GM23248 (cell line): ENCODE results near the gene YOD1. TPM values are rescaled to one million over a fixed set of nuclear protein-coding genes. Genes with fewer than 3 reads are reported as not detected.

Experiments
- DNase-seq: peaks from one replicate; pipeline ENCODE4 v3.0.0-alpha.2; 2015
- H2AFZ ChIP-seq: fragments of 200-600 bp; sonication (generic); 2 replicates; pipeline ENCODE4 v1.6.1; 2016; ENCODE audit warnings: antibody characterized with exemption
- H3F3A ChIP-seq: fragments of 200-600 bp; sonication (generic); 2 replicates; pipeline ENCODE4 v1.6.1; 2016; ENCODE audit warnings: mild to moderate bottlenecking, antibody characterized with exemption, mixed run types; ENCODE audit not compliant: insufficient read depth
- H3K27ac ChIP-seq: fragments of 200-600 bp; sonication (generic); 2 replicates; pipeline ENCODE4 v1.5.1; 2016; ENCODE audit warnings: mild to moderate bottlenecking
- H3K27me3 ChIP-seq: fragments of 200-600 bp; sonication (generic); replicated peaks from 2 replicates; pipeline ENCODE4 v1.6.1; 2016; ENCODE audit warnings: mild to moderate bottlenecking; ENCODE audit not compliant: insufficient read depth
- H3K36me3 ChIP-seq: fragments of 200-600 bp; sonication (generic); 2 replicates; pipeline ENCODE4 v1.6.1; 2016; ENCODE audit warnings: low read depth, mild to moderate bottlenecking
- H3K4me1 ChIP-seq: fragments of 200-600 bp; sonication (generic); 2 replicates; pipeline ENCODE4 v1.6.1; 2016; ENCODE audit warnings: mild to moderate bottlenecking; ENCODE audit not compliant: insufficient read depth
- H3K4me2 ChIP-seq: fragments of 200-600 bp; sonication (generic); one replicate; pipeline ENCODE4 v1.6.1; 2016; ENCODE audit warnings: mild to moderate bottlenecking; ENCODE audit not compliant: unreplicated experiment
- H3K4me3 ChIP-seq: fragments of 200-600 bp; sonication (generic); 2 replicates; pipeline ENCODE4 v1.5.1; 2016; ENCODE audit warnings: mild to moderate bottlenecking
- H3K79me2 ChIP-seq: fragments of 200-600 bp; sonication (generic); 2 replicates; pipeline ENCODE4 v1.6.1; 2016; ENCODE audit warnings: mild to moderate bottlenecking; ENCODE audit not compliant: insufficient read depth
- H3K9ac ChIP-seq: fragments of 200-600 bp; sonication (generic); 2 replicates; pipeline ENCODE4 v1.6.1; 2016; ENCODE audit warnings: mild to moderate bottlenecking
- H3K9me2 ChIP-seq: fragments of 200-600 bp; sonication (generic); 2 replicates; pipeline ENCODE4 v1.6.1; 2016; ENCODE audit warnings: mixed run types, mild to moderate bottlenecking, moderate library complexity; ENCODE audit not compliant: insufficient read depth
- H3K9me3 ChIP-seq: fragments of 200-600 bp; sonication (generic); one replicate; pipeline ENCODE4 v1.6.1; 2017; ENCODE audit warnings: low read depth
- H4K20me1 ChIP-seq: fragments of 200-600 bp; sonication (generic); 2 replicates; pipeline ENCODE4 v1.6.0; 2016; ENCODE audit not compliant: insufficient read depth
- EZH2 ChIP-seq: fragments of 200-600 bp; sonication (generic); IDR thresholded peaks from 2 replicates; pipeline ENCODE4 v1.6.1; 2018; ENCODE audit warnings: antibody characterized with exemption, mild to moderate bottlenecking; ENCODE audit not compliant: insufficient read depth, poor library complexity, severe bottlenecking
- EZH2phosphoT487 ChIP-seq: fragments of 200-600 bp; sonication (generic); IDR thresholded peaks from 2 replicates; pipeline ENCODE4 v1.6.1; 2018; ENCODE audit warnings: antibody characterized with exemption, moderate library complexity, mild to moderate bottlenecking, low read depth; ENCODE audit not compliant: insufficient read depth
- WGBS, 2 experiments: methylation state at CpG; one replicate each; pipeline ENCODE4 v1.1.6; 2015 to 2017; ENCODE audit warnings: low lambda C conversion rate in 2 of 2, low coverage in 1 of 2; ENCODE audit errors: missing lambda C conversion rate in 2 of 2; 5-methylcytosine and 5-hydroxymethylcytosine counted together
- in situ Hi-C: fragments of 300-500 bp; cut with MboI; formaldehyde crosslinking; loops from 2 replicates; pipeline ENCODE4 v1.15.0; 2020
- polyA plus RNA-seq: library from polyadenylated mRNA; unstranded; fragments of >200 nt; fragmentation: Nextera tagmentation; extraction: Ambion mirVana; gene quantifications from 2 replicates; pipeline ENCODE4 v1.2.1, GENCODE V29; 2016
- total RNA-seq: library from RNA; depleted of rRNA; stranded (reverse); fragments of >200 nt; shearing (Covaris generic); gene quantifications from 2 replicates; pipeline ENCODE4 v1.2.3, GENCODE V29; 2014

Gene YOD1
- total and polyA plus RNA-seq, 2 experiments from 2014 or later, result 2.4 to 6.7 TPM

GRCh38 chr1:207006914-207007313 lies 44.1 kb downstream of the YOD1 start:
- H3K9ac ChIP-seq, result peak overlapping the region; percentile 52
- in situ Hi-C loops, result no loop called here
- no peaks in the 10 kb centered on the region for H3K9me2 ChIP-seq
- peak overlapping the region; percentile 78 for H3K27ac ChIP-seq
- H3K9me3 ChIP-seq, result no peaks in the 10 kb centered on the region
- peaks cover 16% of the 10 kb centered on the region for H3F3A ChIP-seq
- no peaks in the 10 kb centered on the region for H4K20me1 ChIP-seq
- no peaks in the 10 kb centered on the region for H3K27me3 ChIP-seq
- peak overlapping the region; percentile 70 for H3K4me2 ChIP-seq
- 47 to 48% methylated on average over 3 of the region's 3 CpGs for WGBS, 2 experiments
- peak overlapping the region; percentile 77 for H2AFZ ChIP-seq
- TF ChIP-seq EZH2phosphoT487 (no peak), EZH2 (no peak)
- H3K4me1 ChIP-seq, result peaks cover 22% of the 10 kb centered on the region
- H3K4me3 ChIP-seq, result peak overlapping the region; percentile 45
- DNase-seq, result peak; percentile 22
- no peaks in the 10 kb centered on the region for H3K36me3 ChIP-seq
- H3K79me2 ChIP-seq, result no peaks in the 10 kb centered on the region

- H3K27me3 ChIP-seq, result no peaks in the 10 kb centered on the region
- H3K9me3 ChIP-seq, result no peaks in the 10 kb centered on the region
- H3F3A ChIP-seq, result peaks cover 16% of the 10 kb centered on the region
- no peak overlapping the region for H3K9ac ChIP-seq
- H4K20me1 ChIP-seq, result no peaks in the 10 kb centered on the region
- H3K4me2 ChIP-seq, result no peak overlapping the region
- no peak for DNase-seq
- in situ Hi-C loops, result no loop called here
- H3K36me3 ChIP-seq, result no peaks in the 10 kb centered on the region
- TF ChIP-seq EZH2 (no peak), EZH2phosphoT487 (no peak)
- H3K79me2 ChIP-seq, result no peaks in the 10 kb centered on the region
- H3K4me1 ChIP-seq, result peaks cover 22% of the 10 kb centered on the region
- H3K4me3 ChIP-seq, result no peak overlapping the region
- 95 to 100% methylated on average over 3 of the region's 3 CpGs for WGBS, 2 experiments
- H3K9me2 ChIP-seq, result no peaks in the 10 kb centered on the region
- no peak overlapping the region for H2AFZ ChIP-seq
- H3K27ac ChIP-seq, result no peak overlapping the region
Measured at GRCh38 chr1:207006083-207006482, 44.9 kb downstream of the YOD1 start.

DNA sequence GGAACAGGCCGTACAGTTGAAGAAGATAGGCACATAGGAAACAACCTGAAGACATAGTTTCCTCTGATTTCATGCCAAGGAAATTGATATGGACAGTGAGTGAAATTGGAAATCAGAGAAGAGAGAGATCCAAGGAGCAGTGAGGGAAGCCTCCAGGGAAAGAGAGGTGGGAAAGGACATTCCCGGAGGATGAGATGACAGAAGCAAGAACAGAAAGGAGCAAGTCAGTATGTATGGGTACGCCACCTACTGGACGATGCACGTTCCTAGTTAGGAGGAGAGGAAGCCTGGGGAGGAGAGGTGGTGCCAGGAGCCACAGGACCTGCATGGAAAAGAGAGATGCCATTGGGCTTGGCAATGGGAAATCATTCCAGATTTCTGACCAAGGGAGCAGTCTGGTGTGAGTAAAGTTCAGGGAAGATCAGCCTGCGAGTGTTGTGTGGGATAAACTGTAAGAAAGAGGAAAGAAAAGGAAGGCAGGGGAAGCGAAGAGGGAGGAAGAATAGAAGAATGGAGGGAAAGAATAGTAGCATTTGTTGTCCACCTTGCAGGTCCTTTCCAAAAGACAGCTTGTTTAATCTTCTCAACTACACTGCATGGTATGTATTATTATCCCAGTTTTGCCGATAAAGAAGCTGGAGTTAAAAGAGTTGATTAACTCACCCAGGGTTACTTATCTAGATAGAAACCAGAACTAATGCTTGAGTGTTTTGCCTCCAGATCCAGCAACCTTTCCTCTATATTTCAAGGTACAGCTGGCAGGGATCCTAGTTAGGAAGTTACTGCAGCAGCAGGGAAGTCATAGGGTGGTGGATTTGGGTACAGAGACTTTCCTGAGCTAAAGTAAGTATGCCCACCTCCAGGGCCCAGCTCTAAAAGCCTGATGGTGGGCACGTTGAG lies 45.8 kb downstream of the YOD1 start:
- H3K4me1 ChIP-seq, result peaks cover 22% of the 10 kb centered on the region
- H3K36me3 ChIP-seq, result no peaks in the 10 kb centered on the region
- no peaks in the 10 kb centered on the region for H3K79me2 ChIP-seq
- in situ Hi-C loops, result no loop called here
- DNase-seq, result peak; percentile 87
- no peak overlapping the region for H3K4me3 ChIP-seq
- no peak overlapping the region for H3K9ac ChIP-seq
- 44 to 47% methylated on average over 9 of the region's 9 CpGs for WGBS, 2 experiments
- H3K9me2 ChIP-seq, result no peaks in the 10 kb centered on the region
- H4K20me1 ChIP-seq, result no peaks in the 10 kb centered on the region
- no peaks in the 10 kb centered on the region for H3K9me3 ChIP-seq
- H3K4me2 ChIP-seq, result peak overlapping the region; percentile 16
- H3K27ac ChIP-seq, result no peak overlapping the region
- H3F3A ChIP-seq, result peaks cover 16% of the 10 kb centered on the region
- no peaks in the 10 kb centered on the region for H3K27me3 ChIP-seq
- peak overlapping the region; percentile 62; the same call in 1 of the 2 replicates for H2AFZ ChIP-seq
- no peak for TF ChIP-seq EZH2phosphoT487
- TF ChIP-seq EZH2, result no peak

DNA sequence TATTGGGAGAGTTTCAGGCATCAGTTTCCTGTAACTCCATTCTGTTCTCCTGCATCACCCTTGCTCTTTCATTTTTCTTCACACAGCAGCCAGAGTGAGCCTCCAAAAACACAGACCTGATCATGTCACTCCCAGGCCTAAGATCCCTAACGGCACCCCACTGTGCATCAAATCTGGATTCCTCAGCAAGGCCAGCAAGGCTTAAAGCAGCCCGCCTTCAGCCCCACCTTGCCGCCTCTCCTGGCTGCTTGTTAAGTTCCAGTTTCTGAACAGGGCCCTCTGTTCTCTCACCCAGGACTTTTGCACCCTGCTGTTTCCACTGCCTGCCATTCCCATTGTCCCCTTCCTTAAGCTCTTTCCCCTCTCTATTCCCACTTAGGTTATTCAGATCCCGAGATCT lies 47.8 kb downstream of the YOD1 start:
- Histone ChIP-seq H3K27ac (no peak overlapping the region), H4K20me1 (no peaks in the 10 kb centered on the region), H3K9me2 (no peaks in the 10 kb centered on the region), H3K27me3 (no peaks in the 10 kb centered on the region), H3K4me1 (peaks cover 22% of the 10 kb centered on the region), H3K4me2 (no peak overlapping the region), H3K79me2 (no peaks in the 10 kb centered on the region), H3K36me3 (no peaks in the 10 kb centered on the region), H3F3A (peaks cover 16% of the 10 kb centered on the region), H3K9ac (no peak overlapping the region), H3K9me3 (no peaks in the 10 kb centered on the region), H3K4me3 (no peak overlapping the region), H2AFZ (no peak overlapping the region)
- in situ Hi-C loops, result no loop called here
- WGBS, 2 experiments, result 63 to 74% methylated on average over 4 of the region's 4 CpGs
- no peak for DNase-seq
- TF ChIP-seq EZH2 (no peak), EZH2phosphoT487 (no peak)
